NCI-H2227 (cell line): ENCODE data around the gene CARD16.
"Not testable (repeated sequence)": the region's sequence is repeated elsewhere in the genome, so short reads cannot be mapped to it uniquely, and the experiment has no call there.

Source experiments
- DNase-seq: peaks from one replicate; lab custom pipeline; 2025; ENCODE audit not compliant: unreplicated experiment; lab: John Stamatoyannopoulos, UW

The CARD16 gene

GRCh38 chr11:105051559-105051958 lies 6.4 kb upstream of the CARD16 start:
- DNase-seq, result no peak

- no peak for DNase-seq
Measured at GRCh38 chr11:105049481-105049880, 4.3 kb upstream of the CARD16 start.

- DNase-seq, result no peak
Measured at GRCh38 chr11:105046898-105047579, 1.9 kb upstream of the CARD16 start.

GRCh38 chr11:105045676-105046296 lies 651 bp upstream of the CARD16 start:
- DNase-seq, result no peak

GRCh38 chr11:105042178-105042577 lies 3.0 kb downstream of the CARD16 start:
- no peak for DNase-seq

- no peak for DNase-seq
Measured at GRCh38 chr11:105040703-105041102, 4.4 kb downstream of the CARD16 start.

GRCh38 chr11:105034813-105035620 lies 10.1 kb downstream of the CARD16 start, which contains the start of gene CASP1:
Gene CASP1 (minus strand): TSS chr11:105035144. CDS start chr11:105035113, 31 bp downstream.
- no peak for DNase-seq

GRCh38 chr11:105034388-105034787 lies 10.7 kb downstream of the CARD16 start:
- DNase-seq, result not testable (repeated sequence)

GRCh38 chr11:105033781-105034180 lies 11.4 kb downstream of the CARD16 start:
- no peak for DNase-seq

GRCh38 chr11:105033343-105033742 lies 11.8 kb downstream of the CARD16 start:
- no peak for DNase-seq

- DNase-seq, result no peak
Measured at GRCh38 chr11:105032495-105032894, 12.6 kb downstream of the CARD16 start.

GRCh38 chr11:105027678-105028077 lies 17.5 kb downstream of the CARD16 start:
- DNase-seq, result no peak

- no peak for DNase-seq
Measured at GRCh38 chr11:105024394-105024793, 20.7 kb downstream of the CARD16 start.

GRCh38 chr11:105023003-105023402 lies 22.1 kb downstream of the CARD16 start, which contains the start of gene CASP5:
Gene CASP5 (minus strand): TSS chr11:105023168. CDS start chr11:105023136, 32 bp downstream.
- DNase-seq, result no peak

- no peak for DNase-seq
Measured at GRCh38 chr11:105022527-105022926, 22.6 kb downstream of the CARD16 start.

- DNase-seq, result no peak
Measured at GRCh38 chr11:105007463-105007862, 37.7 kb downstream of the CARD16 start.

GRCh38 chr11:105005451-105005845 lies 39.7 kb downstream of the CARD16 start:
- DNase-seq, result no peak

GRCh38 chr11:105004021-105004420 lies 41.1 kb downstream of the CARD16 start:
- no peak for DNase-seq

GRCh38 chr11:105003151-105003550 lies 42.0 kb downstream of the CARD16 start:
- no peak for DNase-seq

GRCh38 chr11:105000797-105001196 lies 44.3 kb downstream of the CARD16 start:
- no peak for DNase-seq

- DNase-seq, result no peak
Measured at GRCh38 chr11:105000167-105000566, 45.0 kb downstream of the CARD16 start.

- no peak for DNase-seq
Measured at GRCh38 chr11:104999721-105000120, 45.4 kb downstream of the CARD16 start.
